SK-N-SH treated with all-trans-retinoic acid at 6 μM for 48 hours (cell line): ENCODE measurements around the gene ADAM10.

Experiments used
- ATAC-seq: fragments of 200-7000 bp; cut with Tn5 transposase; 3 replicates; pipeline ENCODE4 v1.9.1; 2020; ENCODE audit warnings: mild to moderate bottlenecking, moderate library complexity
- ARNTL ChIP-seq: fragments of 450-650 bp; formaldehyde crosslinking; IDR thresholded peaks from 2 replicates; pipeline ENCODE4 v1.5.0; 2020; ENCODE audit warnings: low read depth, mild to moderate bottlenecking, moderate library complexity, borderline replicate concordance
- BACH2 ChIP-seq: fragments of 250-450 bp; sonication (Bioruptor Pico); IDR thresholded peaks from 2 replicates; pipeline ENCODE4 v1.9.0; 2021; ENCODE audit warnings: mild to moderate bottlenecking, borderline replicate concordance
- CREB5 ChIP-seq: fragments of 250-450 bp; sonication (Bioruptor Pico); IDR thresholded peaks from 2 replicates; pipeline ENCODE4 v1.5.1; 2020; ENCODE audit warnings: low read depth, mild to moderate bottlenecking, moderate library complexity
- CSDC2 ChIP-seq: fragments of 250-450 bp; sonication (Bioruptor Pico); IDR thresholded peaks from 2 replicates; pipeline ENCODE4 v1.5.0; 2020; ENCODE audit warnings: mild to moderate bottlenecking, moderate library complexity
- CSRNP3 ChIP-seq: fragments of 250-450 bp; sonication (Bioruptor Pico); IDR thresholded peaks from 2 replicates; pipeline ENCODE4 v1.5.1; 2021; ENCODE audit warnings: mild to moderate bottlenecking, moderate library complexity
- ESRRG ChIP-seq: fragments of 250-450 bp; sonication (Bioruptor Pico); IDR thresholded peaks from 2 replicates; pipeline ENCODE4 v1.6.1; 2021; ENCODE audit warnings: mild to moderate bottlenecking
- GLIS3 ChIP-seq: fragments of 250-450 bp; sonication (Bioruptor Pico); IDR thresholded peaks from 2 replicates; pipeline ENCODE4 v1.5.0; 2020; ENCODE audit warnings: mild to moderate bottlenecking, moderate library complexity
- ISL1 ChIP-seq: fragments of 250-450 bp; sonication (Bioruptor Pico); IDR thresholded peaks from 2 replicates; pipeline ENCODE4 v2.1.2; 2022; ENCODE audit warnings: mild to moderate bottlenecking, moderate library complexity
- OSR1 ChIP-seq: fragments of 250-450 bp; sonication (Bioruptor Pico); IDR thresholded peaks from 2 replicates; pipeline ENCODE4 v1.8.0; 2022; ENCODE audit warnings: moderate library complexity, mild to moderate bottlenecking, inconsistent platforms
- PPARA ChIP-seq: fragments of 250-450 bp; sonication (Bioruptor Pico); IDR thresholded peaks from 2 replicates; pipeline ENCODE4 v1.5.0; 2020; ENCODE audit warnings: mild to moderate bottlenecking, borderline replicate concordance
- RARB ChIP-seq: fragments of 250-450 bp; sonication (Bioruptor Pico); IDR thresholded peaks from 2 replicates; pipeline ENCODE4 v1.8.0; 2021; ENCODE audit warnings: mild to moderate bottlenecking, moderate library complexity
- SNAI2 ChIP-seq: fragments of 250-450 bp; sonication (Bioruptor Pico); IDR thresholded peaks from 2 replicates; pipeline ENCODE4 v1.5.0; 2020; ENCODE audit warnings: mild to moderate bottlenecking, moderate library complexity
- TCF4 ChIP-seq: fragments of 250-450 bp; sonication (Bioruptor Pico); IDR thresholded peaks from 2 replicates; pipeline ENCODE4 v1.8.0; 2021; ENCODE audit warnings: mild to moderate bottlenecking, moderate library complexity, borderline replicate concordance
- TOX ChIP-seq: fragments of 250-450 bp; sonication (Bioruptor Pico); IDR thresholded peaks from 2 replicates; pipeline ENCODE4 v1.8.0; 2021; ENCODE audit warnings: mild to moderate bottlenecking, moderate library complexity, borderline replicate concordance
- ZFP3 ChIP-seq: fragments of 250-450 bp; sonication (Bioruptor Pico); IDR thresholded peaks from 2 replicates; pipeline ENCODE4 v1.5.0; 2020; ENCODE audit warnings: mild to moderate bottlenecking, moderate library complexity
- ZFP30 ChIP-seq: fragments of 450-650 bp; formaldehyde crosslinking; IDR thresholded peaks from 2 replicates; pipeline ENCODE4 v1.5.0; 2022; ENCODE audit warnings: mild to moderate bottlenecking, moderate library complexity
- ZNF565 ChIP-seq: fragments of 450-650 bp; formaldehyde crosslinking; conservative IDR thresholded peaks from 2 replicates; pipeline ENCODE4 v1.5.0; 2020; ENCODE audit warnings: low read depth, mild to moderate bottlenecking, moderate library complexity
- ZNF70 ChIP-seq: fragments of 450-650 bp; formaldehyde crosslinking; IDR thresholded peaks from 2 replicates; pipeline ENCODE4 v1.5.0; 2020; ENCODE audit warnings: mild to moderate bottlenecking, moderate library complexity
- ZNF8 ChIP-seq: fragments of 450-650 bp; formaldehyde crosslinking; IDR thresholded peaks from 2 replicates; pipeline ENCODE4 v1.5.0; 2020; ENCODE audit warnings: mild to moderate bottlenecking, moderate library complexity
- TF ChIP-seq, protein P1 (sequence below): fragments of 250-450 bp; sonication (Bioruptor Pico); IDR thresholded peaks from 2 replicates; pipeline ENCODE4 v1.8.0; 2020; ENCODE audit warnings: mild to moderate bottlenecking, moderate library complexity, borderline replicate concordance
- TF ChIP-seq, protein P2 (sequence below): fragments of 250-450 bp; sonication (Bioruptor Pico); IDR thresholded peaks from 2 replicates; pipeline ENCODE4 v1.5.0; 2020; ENCODE audit warnings: mild to moderate bottlenecking, moderate library complexity
- TF ChIP-seq, protein P3 (sequence below): fragments of 250-450 bp; sonication (Bioruptor Pico); IDR thresholded peaks from 2 replicates; pipeline ENCODE4 v1.8.0; 2021; ENCODE audit warnings: low read depth, mild to moderate bottlenecking, moderate library complexity, borderline replicate concordance

The ADAM10 gene

DNA sequence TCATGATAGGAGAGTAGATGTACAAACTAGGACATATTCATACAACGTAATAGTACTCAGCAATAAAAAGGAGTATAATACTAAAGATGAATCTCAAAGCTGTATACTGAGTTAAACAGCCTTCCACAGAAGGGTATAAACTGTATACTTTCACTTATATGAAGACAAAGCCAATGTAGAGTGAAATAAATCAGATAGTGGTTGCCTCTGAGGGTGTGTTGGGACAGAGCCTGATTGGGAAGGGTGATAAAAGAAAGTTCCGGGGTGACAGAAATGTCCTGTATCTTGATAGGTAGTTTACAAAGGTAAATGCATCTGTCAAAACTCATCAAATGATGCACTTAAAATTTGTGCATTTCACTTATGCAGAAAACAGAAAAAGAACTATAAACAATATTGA is 122.5 kb downstream of the ADAM10 start:
- ATAC-seq = no peak
- TF ChIP-seq ZFP3 (CRISPR knock-in tag) (no peak), ARNTL (CRISPR knock-in tag) (no peak), SNAI2 (CRISPR knock-in tag) (no peak), ISL1 (CRISPR knock-in tag) (no peak), ZNF8 (CRISPR knock-in tag) (no peak), BACH2 (CRISPR knock-in tag) (no peak), CSRNP3 (CRISPR knock-in tag) (no peak), CSDC2 (CRISPR knock-in tag) (no peak), TOX (no peak), ESRRG (CRISPR knock-in tag) (no peak), GLIS3 (CRISPR knock-in tag) (no peak), CREB5 (CRISPR knock-in tag) (no peak), ZNF70 (CRISPR knock-in tag) (no peak), OSR1 (CRISPR knock-in tag) (no peak), ZNF565 (no peak), RARB (CRISPR knock-in tag) (no peak), ZFP30 (CRISPR knock-in tag) (no peak)
- TF ChIP-seq, protein P1, sequence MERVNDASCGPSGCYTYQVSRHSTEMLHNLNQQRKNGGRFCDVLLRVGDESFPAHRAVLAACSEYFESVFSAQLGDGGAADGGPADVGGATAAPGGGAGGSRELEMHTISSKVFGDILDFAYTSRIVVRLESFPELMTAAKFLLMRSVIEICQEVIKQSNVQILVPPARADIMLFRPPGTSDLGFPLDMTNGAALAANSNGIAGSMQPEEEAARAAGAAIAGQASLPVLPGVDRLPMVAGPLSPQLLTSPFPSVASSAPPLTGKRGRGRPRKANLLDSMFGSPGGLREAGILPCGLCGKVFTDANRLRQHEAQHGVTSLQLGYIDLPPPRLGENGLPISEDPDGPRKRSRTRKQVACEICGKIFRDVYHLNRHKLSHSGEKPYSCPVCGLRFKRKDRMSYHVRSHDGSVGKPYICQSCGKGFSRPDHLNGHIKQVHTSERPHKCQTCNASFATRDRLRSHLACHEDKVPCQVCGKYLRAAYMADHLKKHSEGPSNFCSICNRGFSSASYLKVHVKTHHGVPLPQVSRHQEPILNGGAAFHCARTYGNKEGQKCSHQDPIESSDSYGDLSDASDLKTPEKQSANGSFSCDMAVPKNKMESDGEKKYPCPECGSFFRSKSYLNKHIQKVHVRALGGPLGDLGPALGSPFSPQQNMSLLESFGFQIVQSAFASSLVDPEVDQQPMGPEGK (CRISPR knock-in tag) = no peak
- TF ChIP-seq, protein P2, sequence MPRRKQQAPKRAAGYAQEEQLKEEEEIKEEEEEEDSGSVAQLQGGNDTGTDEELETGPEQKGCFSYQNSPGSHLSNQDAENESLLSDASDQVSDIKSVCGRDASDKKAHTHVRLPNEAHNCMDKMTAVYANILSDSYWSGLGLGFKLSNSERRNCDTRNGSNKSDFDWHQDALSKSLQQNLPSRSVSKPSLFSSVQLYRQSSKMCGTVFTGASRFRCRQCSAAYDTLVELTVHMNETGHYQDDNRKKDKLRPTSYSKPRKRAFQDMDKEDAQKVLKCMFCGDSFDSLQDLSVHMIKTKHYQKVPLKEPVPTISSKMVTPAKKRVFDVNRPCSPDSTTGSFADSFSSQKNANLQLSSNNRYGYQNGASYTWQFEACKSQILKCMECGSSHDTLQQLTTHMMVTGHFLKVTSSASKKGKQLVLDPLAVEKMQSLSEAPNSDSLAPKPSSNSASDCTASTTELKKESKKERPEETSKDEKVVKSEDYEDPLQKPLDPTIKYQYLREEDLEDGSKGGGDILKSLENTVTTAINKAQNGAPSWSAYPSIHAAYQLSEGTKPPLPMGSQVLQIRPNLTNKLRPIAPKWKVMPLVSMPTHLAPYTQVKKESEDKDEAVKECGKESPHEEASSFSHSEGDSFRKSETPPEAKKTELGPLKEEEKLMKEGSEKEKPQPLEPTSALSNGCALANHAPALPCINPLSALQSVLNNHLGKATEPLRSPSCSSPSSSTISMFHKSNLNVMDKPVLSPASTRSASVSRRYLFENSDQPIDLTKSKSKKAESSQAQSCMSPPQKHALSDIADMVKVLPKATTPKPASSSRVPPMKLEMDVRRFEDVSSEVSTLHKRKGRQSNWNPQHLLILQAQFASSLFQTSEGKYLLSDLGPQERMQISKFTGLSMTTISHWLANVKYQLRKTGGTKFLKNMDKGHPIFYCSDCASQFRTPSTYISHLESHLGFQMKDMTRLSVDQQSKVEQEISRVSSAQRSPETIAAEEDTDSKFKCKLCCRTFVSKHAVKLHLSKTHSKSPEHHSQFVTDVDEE = no peak
- TF ChIP-seq, protein P3, sequence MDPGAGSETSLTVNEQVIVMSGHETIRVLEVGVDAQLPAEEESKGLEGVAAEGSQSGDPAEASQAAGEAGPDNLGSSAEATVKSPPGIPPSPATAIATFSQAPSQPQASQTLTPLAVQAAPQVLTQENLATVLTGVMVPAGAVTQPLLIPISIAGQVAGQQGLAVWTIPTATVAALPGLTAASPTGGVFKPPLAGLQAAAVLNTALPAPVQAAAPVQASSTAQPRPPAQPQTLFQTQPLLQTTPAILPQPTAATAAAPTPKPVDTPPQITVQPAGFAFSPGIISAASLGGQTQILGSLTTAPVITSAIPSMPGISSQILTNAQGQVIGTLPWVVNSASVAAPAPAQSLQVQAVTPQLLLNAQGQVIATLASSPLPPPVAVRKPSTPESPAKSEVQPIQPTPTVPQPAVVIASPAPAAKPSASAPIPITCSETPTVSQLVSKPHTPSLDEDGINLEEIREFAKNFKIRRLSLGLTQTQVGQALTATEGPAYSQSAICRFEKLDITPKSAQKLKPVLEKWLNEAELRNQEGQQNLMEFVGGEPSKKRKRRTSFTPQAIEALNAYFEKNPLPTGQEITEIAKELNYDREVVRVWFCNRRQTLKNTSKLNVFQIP (CRISPR knock-in tag) = no peak
- TF ChIP-seq, all 23 proteins: peak for 0

DNA sequence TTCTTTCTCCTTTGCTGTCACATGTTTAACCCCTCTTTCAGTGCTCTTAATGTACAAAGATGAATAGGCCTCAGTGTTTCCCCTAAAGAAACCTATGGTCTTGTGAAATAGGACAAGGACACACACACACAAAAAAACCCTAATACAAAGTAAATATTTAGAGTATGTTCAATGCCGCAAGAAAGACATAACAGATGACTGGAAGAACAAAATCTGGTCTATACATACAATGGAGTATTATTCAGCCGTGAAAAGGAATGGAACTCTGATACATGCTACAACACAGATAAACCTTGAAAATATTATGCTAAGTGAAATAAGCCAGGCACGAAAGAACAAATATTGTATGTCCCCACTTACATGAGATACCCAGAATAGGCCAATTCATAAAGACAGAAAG is 123.1 kb downstream of the ADAM10 start:
- TF ChIP-seq BACH2 (CRISPR knock-in tag) (no peak), OSR1 (CRISPR knock-in tag) (no peak), ZNF70 (CRISPR knock-in tag) (no peak), CSRNP3 (CRISPR knock-in tag) (no peak), GLIS3 (CRISPR knock-in tag) (no peak), ZFP3 (CRISPR knock-in tag) (no peak), PPARA (no peak), ISL1 (CRISPR knock-in tag) (no peak), ARNTL (CRISPR knock-in tag) (no peak), CREB5 (CRISPR knock-in tag) (no peak), ZNF8 (CRISPR knock-in tag) (no peak), TCF4 (CRISPR knock-in tag) (no peak), ZFP30 (CRISPR knock-in tag) (no peak)
- TF ChIP-seq, protein P2 = no peak
- TF ChIP-seq, protein P3 (CRISPR knock-in tag) = no peak
- ATAC-seq = no peak
